Cardiac fibroblast (primary cell): ENCODE results near the gene RAB11FIP2.
"Not testable (repeated sequence)": the region's sequence is repeated elsewhere in the genome, so short reads cannot be mapped to it uniquely, and the experiment has no call there.

ENCODE experiments used
- DNase-seq, 2 donors: peaks; one replicate each; pipeline versions ENCODE4 v3.0.0 to v3.0.0-alpha.2; 2010; ENCODE audit warnings: low read depth in 2 of 2
- H3K4me3 ChIP-seq, 2 donors: replicated peaks in 1 of 2; 1 replicate in 1 of 2; 2 replicates in 1 of 2; pipeline ENCODE4 v1.5.1; 2011; ENCODE audit warnings: low read depth in 2 of 2, low read length in 2 of 2, mild to moderate bottlenecking in 2 of 2, moderate library complexity in 1 of 2
- TF ChIP-seq, protein P1 (sequence below): IDR thresholded peaks from one replicate; pipeline ENCODE4 v1.5.1; 2011; ENCODE audit warnings: low read depth, mild to moderate bottlenecking, low read length, inconsistent platforms

Gene RAB11FIP2, protein sequence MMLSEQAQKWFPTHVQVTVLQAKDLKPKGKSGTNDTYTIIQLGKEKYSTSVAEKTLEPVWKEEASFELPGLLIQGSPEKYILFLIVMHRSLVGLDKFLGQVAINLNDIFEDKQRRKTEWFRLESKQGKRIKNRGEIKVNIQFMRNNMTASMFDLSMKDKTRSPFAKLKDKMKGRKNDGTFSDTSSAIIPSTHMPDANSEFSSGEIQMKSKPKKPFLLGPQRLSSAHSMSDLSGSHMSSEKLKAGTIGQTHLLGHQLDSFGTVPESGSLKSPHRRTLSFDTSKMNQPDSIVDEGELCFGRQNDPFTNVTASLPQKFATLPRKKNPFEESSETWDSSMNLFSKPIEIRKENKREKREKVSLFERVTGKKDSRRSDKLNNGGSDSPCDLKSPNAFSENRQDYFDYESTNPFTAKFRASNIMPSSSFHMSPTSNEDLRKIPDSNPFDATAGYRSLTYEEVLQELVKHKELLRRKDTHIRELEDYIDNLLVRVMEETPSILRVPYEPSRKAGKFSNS

DNA sequence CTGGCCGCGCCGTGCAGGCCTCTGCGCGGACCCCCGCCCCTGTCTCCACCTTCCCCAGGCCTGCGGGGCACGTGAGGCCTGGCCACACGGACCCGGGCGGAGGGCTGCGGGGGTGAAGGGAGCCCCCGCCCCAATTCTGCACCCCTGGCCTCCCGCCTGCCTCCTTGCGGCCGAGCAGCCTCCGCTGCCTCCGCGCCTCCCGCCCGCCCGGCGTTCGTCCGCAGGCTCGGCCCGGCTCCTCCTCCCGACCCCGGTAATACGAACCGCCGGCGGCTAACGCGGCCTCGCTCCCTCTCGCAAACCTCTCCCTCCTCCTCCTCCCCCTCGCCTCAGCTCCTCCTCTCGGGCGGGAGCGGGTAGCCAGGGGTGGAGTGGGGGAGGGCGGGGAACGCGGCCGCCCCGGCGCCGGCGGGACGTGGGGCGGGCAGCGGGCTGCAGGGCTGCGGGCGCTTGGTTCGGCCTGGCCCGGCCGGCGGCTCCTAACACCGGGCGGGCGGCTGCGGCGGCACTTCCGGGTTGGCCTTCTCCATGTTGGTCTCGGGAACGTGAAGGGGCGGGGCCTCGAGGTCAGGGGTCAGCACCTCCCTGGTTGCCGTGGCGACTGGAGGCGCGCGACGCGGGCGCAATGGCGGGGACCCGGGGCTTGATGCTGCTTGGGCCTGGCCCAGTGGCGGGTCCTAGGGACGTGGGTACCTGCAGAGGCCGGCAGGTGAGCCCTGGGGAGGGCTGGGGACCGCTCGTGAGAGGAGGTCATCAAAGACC is at the start of gene RAB11FIP2:
Gene RAB11FIP2, minus strand, starts transcription at position 547 of the 762 bp plus-strand sequence. CDS start 778 bp downstream, outside the sequence.
- peak within 1 kb of the TSS; percentile 69 to 75 for H3K4me3 ChIP-seq
- TF ChIP-seq, protein P1, sequence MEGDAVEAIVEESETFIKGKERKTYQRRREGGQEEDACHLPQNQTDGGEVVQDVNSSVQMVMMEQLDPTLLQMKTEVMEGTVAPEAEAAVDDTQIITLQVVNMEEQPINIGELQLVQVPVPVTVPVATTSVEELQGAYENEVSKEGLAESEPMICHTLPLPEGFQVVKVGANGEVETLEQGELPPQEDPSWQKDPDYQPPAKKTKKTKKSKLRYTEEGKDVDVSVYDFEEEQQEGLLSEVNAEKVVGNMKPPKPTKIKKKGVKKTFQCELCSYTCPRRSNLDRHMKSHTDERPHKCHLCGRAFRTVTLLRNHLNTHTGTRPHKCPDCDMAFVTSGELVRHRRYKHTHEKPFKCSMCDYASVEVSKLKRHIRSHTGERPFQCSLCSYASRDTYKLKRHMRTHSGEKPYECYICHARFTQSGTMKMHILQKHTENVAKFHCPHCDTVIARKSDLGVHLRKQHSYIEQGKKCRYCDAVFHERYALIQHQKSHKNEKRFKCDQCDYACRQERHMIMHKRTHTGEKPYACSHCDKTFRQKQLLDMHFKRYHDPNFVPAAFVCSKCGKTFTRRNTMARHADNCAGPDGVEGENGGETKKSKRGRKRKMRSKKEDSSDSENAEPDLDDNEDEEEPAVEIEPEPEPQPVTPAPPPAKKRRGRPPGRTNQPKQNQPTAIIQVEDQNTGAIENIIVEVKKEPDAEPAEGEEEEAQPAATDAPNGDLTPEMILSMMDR: no peak
- DNase-seq: peak; percentile 90 to 95

DNA sequence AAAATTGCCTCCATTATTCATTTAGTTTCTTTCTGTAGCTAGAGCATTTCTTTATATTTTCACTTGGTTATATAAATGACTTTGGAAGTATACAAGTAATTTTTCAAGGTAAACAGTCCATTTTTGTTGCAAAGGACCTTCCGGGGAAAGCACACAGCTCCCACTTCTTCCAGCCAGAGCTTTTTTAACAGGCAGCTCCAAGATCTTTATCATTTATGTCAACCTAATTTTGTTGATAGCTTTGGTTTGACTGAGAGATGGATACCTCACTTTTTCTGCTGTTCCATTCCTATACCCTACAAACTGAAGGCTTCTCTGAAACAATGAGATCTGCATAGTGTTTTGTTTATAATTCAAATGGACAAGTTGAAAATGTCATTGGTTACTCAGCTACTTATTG is 49.3 kb upstream of the RAB11FIP2 start:
- no peak overlapping the region for H3K4me3 ChIP-seq
- TF ChIP-seq, protein P1: no peak

DNA sequence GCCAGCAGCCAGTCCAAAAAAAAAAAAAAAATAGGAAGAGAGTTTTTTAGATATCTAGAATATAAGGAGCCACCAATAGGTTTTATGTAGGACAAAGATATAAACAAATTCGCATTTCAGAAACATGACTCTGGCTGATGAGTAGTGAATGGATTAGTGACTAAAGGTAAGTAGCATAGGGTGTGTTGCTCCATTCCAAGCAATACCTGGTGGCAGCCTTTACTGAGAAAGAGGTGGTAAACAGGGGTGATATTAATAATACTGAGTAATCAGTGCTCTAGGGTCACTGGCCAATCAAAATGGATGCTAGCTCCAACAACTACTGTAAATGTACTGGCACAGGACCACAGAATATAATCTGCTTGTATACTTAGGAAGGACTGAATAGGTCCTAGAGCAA is 45.5 kb upstream of the RAB11FIP2 start:
- no peak overlapping the region for H3K4me3 ChIP-seq
- no peak for DNase-seq
- TF ChIP-seq, protein P1: no peak

More for the DNA sequence above, 49.3 kb upstream of the RAB11FIP2 start:
- DNase-seq: no peak

DNA sequence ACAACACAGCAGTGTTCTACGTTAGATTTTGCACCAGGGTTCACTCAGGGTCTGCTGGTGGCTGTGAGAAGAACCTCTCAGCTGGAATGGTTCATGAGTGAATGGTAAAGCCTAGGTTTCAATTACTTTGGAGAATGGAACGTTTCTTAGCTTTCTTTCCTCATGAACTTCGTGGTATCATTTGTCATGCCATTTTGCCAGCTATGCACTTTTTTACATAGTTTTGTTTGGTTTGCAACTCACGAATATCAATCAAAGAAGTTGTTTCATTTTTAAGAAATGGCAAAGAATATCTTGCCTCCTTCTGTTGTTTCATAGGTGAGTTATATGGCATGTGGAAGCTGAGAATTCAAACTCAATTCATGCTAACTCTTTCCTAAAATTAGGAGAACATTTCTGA is 34.1 kb upstream of the RAB11FIP2 start:
- DNase-seq: no peak
- TF ChIP-seq, protein P1: no peak
- H3K4me3 ChIP-seq: no peak overlapping the region

DNA sequence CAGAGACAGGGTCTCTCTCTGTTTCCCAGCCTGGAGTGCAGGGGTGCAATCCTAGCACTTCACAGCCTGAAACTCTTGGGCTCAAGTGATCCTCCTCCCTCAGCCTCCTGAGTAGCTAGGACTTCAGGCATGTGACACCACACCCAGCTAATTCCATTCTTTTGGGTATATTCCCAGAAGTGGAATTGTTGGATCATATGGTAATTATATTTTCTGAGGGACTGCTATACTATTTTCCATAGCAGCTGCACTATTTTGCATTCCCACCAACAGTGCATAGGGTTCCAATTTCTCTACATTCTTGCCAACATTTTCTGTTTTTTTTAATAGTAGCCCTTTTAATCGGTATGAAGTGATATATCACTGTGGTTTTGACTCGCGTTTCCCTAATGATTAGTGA is 30.0 kb upstream of the RAB11FIP2 start:
- DNase-seq: no peak
- no peak overlapping the region for H3K4me3 ChIP-seq
- TF ChIP-seq, protein P1: no peak

DNA sequence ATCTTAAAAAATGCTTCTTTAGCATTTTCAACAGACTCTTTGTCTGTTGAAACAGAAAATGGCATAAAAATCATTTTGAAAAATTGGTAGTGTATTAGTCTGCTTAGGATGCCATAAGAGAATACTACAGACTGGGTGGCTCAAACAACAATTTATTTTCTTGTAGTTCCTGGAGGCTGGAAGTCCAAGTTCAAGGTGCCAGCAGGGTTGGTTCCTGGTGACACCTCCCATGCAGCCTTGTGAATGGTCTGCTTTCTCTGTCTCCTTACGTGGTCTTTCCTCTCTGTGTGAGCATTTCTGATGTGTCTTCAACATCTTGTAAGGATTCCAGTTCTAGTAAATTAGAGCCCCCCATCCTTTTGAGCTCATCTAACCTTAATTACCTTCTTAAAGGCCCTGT is 26.1 kb upstream of the RAB11FIP2 start:
- no peak overlapping the region for H3K4me3 ChIP-seq
- DNase-seq: no peak

DNA sequence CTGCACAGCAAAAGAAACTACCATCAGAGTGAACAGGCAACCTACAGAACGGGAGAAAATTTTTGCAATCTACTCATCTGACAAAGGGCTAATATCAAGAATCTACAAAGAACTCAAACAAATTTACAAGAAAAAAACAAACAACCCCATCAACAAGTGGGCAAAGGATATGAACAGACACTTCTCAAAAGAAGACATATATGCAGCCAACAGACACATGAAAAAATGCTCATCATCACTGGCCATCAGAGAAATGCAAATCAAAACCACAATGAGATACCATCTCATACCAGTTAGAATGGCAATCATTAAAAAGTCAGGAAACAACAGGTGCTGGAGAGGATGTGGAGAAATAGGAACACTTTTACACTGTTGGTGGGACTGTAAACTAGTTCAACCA is 20.6 kb upstream of the RAB11FIP2 start:
- H3K4me3 ChIP-seq, DNase-seq: not testable (repeated sequence)

More for the DNA sequence above, 26.1 kb upstream of the RAB11FIP2 start:
- TF ChIP-seq, protein P1: no peak
